ENCODE measurements around the gene COCH. TPM values are rescaled to one million over a fixed set of nuclear protein-coding genes. Genes with fewer than 3 reads are reported as not detected.
"Not testable (repeated sequence)": the region's sequence is repeated elsewhere in the genome, so short reads cannot be mapped to it uniquely, and the experiment has no call there.

The COCH gene
- total RNA-seq, 3 donors from 2014 or later, result 0.89 to 1.6 (median 1.4) TPM

GRCh38 chr14:30914812-30915211 is 40.5 kb downstream of the COCH start:
- DNase-seq, result no peak
- no peak for TF ChIP-seq CTCF (IDR thresholded peaks at IDR 0.05)
- H3K36me3 ChIP-seq (ENCODE audit: low read depth), result no peaks in the 10 kb centered on the region
- H3K9me3 ChIP-seq, result no peaks in the 10 kb centered on the region
- ATAC-seq, result no peak
- intact Hi-C loops (cut with DNase I, micrococcal nuclease), result no loop called here
- H3K4me3 ChIP-seq, result no peak overlapping the region
- H3K4me1 ChIP-seq (ENCODE audit: low read depth), result no peaks in the 10 kb centered on the region

GRCh38 chr14:30915596-30915995 is 41.2 kb downstream of the COCH start:
- H3K9me3 ChIP-seq, result no peaks in the 10 kb centered on the region
- H3K36me3 ChIP-seq (ENCODE audit: low read depth), result no peaks in the 10 kb centered on the region
- H3K4me1 ChIP-seq (ENCODE audit: low read depth), result no peaks in the 10 kb centered on the region
- H3K4me3 ChIP-seq, result no peak overlapping the region
- DNase-seq (no peak), ATAC-seq (no peak)
- no peak for TF ChIP-seq CTCF (IDR thresholded peaks at IDR 0.05)
- intact Hi-C loops (cut with DNase I, micrococcal nuclease), result no loop called here

- no peak overlapping the region for H3K4me3 ChIP-seq
- no peaks in the 10 kb centered on the region for H3K4me1 ChIP-seq (ENCODE audit: low read depth)
- no peaks in the 10 kb centered on the region for H3K36me3 ChIP-seq (ENCODE audit: low read depth)
- H3K9me3 ChIP-seq, result no peaks in the 10 kb centered on the region
- no peak for TF ChIP-seq CTCF (IDR thresholded peaks at IDR 0.05)
- intact Hi-C loops (cut with DNase I, micrococcal nuclease), result no loop called here
- DNase-seq (no peak), ATAC-seq (no peak)
These were observed 46.9 kb downstream of the COCH start for GRCh38 chr14:30921305-30921704.

- intact Hi-C loops (cut with DNase I, micrococcal nuclease), result no loop called here
- TF ChIP-seq CTCF (IDR thresholded peaks at IDR 0.05), result no peak
- H3K9me3 ChIP-seq, result no peaks in the 10 kb centered on the region
- H3K36me3 ChIP-seq (ENCODE audit: low read depth), result no peaks in the 10 kb centered on the region
- no peak for DNase-seq
- H3K4me1 ChIP-seq (ENCODE audit: low read depth), result no peaks in the 10 kb centered on the region
- no peak for ATAC-seq
- no peak overlapping the region for H3K4me3 ChIP-seq
These were observed 47.4 kb downstream of the COCH start for GRCh38 chr14:30921788-30922187.

- Histone ChIP-seq H3K4me1 (ENCODE audit: low read depth) (no peaks in the 10 kb centered on the region), H3K36me3 (ENCODE audit: low read depth) (no peaks in the 10 kb centered on the region), H3K4me3 (no peak overlapping the region), H3K9me3 (no peaks in the 10 kb centered on the region)
- DNase-seq (no peak), ATAC-seq (no peak)
- intact Hi-C loops (cut with DNase I, micrococcal nuclease), result no loop called here
- TF ChIP-seq CTCF (IDR thresholded peaks at IDR 0.05), result no peak
These were observed 50.9 kb downstream of the COCH start for GRCh38 chr14:30925254-30925653.

- no peaks in the 10 kb centered on the region for H3K36me3 ChIP-seq (ENCODE audit: low read depth)
- intact Hi-C loops (cut with DNase I, micrococcal nuclease), result no loop called here
- DNase-seq, result no peak
- no peak overlapping the region for H3K4me3 ChIP-seq
- no peaks in the 10 kb centered on the region for H3K9me3 ChIP-seq
- ATAC-seq, result no peak
- no peaks in the 10 kb centered on the region for H3K4me1 ChIP-seq (ENCODE audit: low read depth)
- TF ChIP-seq CTCF (IDR thresholded peaks at IDR 0.05), result no peak
These were observed 54.1 kb downstream of the COCH start for GRCh38 chr14:30928462-30928861.

- H3K9me3 ChIP-seq; H3K4me1 ChIP-seq (ENCODE audit: low read depth); ATAC-seq; intact Hi-C loops (cut with DNase I, micrococcal nuclease); DNase-seq; H3K4me3 ChIP-seq; H3K36me3 ChIP-seq (ENCODE audit: low read depth): not testable (repeated sequence)
These were observed 59.6 kb downstream of the COCH start for GRCh38 chr14:30933937-30934336.

Data from mucosa of descending colon (tissue), 3 donors.